SKM-1 (cell line): ENCODE measurements around the gene ARHGEF37.
A peak's percentile ranks its signal among the peaks of the same experiment; 100 is the strongest.
"Not testable (repeated sequence)": the region's sequence is repeated elsewhere in the genome, so short reads cannot be mapped to it uniquely, and the experiment has no call there.

Experiments used
- DNase-seq: peaks from one replicate; lab custom pipeline; 2025; ENCODE audit not compliant: unreplicated experiment; lab: John Stamatoyannopoulos, UW

Gene ARHGEF37

GRCh38 chr5:149669273-149669672, 88.0 kb downstream of the ARHGEF37 start:
- DNase-seq, result not testable (repeated sequence)

DNA sequence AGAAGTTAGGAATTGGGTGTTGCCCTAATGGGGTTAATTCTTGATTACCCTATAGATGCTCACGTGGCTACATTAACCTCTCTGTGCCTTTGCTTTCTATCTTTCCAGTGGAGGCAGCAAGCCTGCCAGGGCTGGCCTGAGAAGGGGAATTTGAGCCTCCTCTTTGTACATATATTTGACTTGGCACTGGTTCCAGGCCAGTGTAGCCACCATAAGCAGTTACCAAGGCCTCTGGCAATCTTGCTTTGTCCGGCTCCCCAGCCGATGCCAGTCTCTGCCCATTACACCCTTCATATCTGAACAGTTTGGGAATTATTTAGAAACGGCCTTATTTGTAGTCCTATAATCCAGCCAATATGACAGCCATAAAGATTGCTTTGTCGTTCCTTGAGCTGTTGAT, 90.2 kb downstream of the ARHGEF37 start:
- DNase-seq, result no peak

- DNase-seq, result no peak
Observed at GRCh38 chr5:149672701-149673476, 91.6 kb downstream of the ARHGEF37 start.

DNA sequence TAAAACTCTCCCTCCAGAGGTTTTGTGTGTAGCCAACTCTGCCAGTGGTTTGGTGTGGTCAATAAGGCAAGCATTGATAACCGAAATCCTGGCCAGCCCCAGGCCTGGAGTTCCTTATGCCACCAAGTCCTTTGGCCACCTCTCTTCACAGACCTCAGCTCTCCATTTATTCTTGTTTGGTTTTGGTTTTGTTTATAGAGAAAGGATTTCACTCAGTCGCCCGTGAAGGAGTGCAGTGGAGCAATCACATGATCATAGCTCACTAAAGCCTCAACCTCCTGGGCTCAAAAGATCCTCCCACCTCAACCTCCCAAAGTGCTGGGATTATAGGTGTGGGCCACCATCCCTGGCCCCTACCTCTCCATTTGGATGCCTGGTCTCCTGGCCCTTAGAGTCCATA, 93.4 kb downstream of the ARHGEF37 start:
- no peak for DNase-seq

DNA sequence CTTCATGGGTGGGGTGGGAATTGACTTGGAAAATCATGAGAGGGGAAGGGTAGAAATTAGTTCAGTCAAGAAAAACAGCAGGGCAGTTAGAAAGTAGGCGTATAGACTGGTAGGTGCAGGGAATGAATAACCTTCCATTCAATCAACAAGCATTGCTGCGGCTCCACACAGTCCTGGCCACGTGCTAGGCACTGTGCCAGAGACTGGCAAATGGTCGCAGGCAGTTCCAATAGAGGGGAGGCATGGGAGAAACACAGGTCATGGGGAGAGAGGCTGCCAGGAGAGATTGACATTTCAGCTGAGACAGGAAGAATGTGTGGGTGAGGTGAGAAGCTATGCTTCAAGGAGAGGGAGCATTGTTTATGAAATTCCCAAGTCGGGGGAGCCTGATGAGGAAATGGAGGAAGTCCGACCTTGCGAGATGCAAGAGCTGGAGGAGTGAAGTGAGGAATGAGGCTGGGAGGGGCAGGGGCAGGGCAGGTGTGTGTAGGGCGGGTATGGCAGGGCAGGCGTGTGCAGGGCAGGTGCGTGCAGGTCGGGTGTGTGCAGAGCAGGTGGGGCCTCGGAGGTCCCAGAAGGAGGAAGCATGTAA, 94.4 kb downstream of the ARHGEF37 start:
- no peak for DNase-seq

DNA sequence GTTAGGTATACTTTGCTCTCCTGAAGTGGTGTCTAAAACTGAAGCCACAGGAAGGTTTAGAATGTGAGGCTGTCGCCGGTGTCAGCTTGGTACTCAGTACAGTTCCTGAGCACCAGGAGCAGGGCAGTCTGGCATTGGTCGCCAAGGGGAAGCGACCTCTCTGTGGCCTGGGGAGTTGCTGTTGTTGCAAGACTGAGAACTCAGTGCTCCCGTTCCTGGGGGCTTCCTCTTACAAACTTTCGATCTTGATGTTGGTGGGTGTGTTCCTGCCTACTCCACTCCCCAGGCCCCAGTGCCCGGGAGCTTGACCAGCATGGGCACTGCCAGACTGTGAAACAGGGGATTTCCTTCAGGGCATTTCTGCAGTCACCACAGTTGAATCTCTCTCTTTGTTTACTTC, 96.4 kb downstream of the ARHGEF37 start:
- DNase-seq, result peak; percentile 77

DNA sequence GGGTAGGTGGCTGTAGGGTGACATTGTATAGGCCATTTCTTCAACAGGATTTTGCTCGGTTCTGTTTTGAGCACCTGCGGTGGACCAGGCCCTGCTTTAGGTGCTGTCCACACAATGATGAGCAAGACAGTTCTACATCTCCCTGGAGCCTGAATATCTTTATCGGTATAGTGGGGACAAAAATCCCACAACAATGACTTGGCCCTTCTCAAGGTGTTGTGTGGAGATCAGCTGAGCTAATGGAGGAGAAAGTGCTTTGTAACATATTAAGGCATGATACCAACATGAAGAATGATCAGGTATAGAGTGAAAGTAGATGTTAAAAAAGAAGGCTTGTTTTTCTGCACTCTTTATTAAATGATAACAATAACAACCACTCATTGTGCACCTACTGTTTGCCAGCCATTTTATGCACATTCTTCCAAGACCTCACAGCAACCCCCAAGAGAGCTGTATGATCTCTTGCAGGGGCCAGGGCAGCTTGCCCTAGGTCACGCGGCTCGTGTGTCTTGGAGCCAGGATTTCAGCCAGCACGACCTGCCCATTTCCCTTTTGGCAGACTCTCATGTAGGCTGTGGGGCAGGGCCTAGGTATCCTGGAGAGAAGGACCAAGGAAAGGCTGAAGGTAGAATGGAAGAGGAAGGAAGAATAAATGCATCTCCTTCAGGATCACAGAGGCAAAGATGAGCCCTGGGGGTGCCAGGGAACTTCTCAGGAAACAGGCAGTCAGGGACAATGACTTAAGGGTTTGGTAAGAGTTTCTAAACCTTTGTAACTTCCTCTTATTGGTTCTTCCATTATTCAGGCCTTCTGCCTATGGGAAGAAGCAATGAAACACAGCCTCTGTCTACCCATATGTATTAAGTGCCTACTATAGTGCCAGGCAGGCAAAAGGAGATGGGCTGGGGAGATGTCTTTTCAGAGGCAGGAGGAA, 98.8 kb downstream of the ARHGEF37 start:
- DNase-seq, result peak; percentile 96

- peak; percentile 96 for DNase-seq
Observed at GRCh38 chr5:149680810-149681221, 99.5 kb downstream of the ARHGEF37 start.

DNA sequence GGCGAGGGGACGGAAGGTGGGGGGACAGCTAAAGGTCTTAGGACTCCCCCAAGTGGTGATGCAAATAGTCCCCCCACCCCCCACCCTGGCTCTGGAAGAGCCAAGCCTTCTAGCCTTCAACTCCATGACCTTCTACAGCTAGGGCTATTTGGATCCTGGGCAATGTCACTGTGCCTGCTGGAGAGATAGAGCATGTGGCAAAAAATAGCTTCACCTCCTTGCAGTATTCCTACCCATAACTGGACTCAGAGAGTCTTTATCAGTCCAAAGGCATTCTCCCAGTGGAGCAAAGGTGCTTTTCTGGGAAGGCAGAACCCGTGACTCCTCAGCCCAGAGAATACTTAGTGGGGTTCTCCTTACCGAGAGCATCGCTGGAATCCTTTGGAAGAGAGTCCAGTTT, 100.0 kb downstream of the ARHGEF37 start:
- DNase-seq, result no peak

- DNase-seq, result no peak
Observed at GRCh38 chr5:149681922-149682321, 100.6 kb downstream of the ARHGEF37 start.

- peak; percentile 27 for DNase-seq
Observed at GRCh38 chr5:149682532-149683075, 101.3 kb downstream of the ARHGEF37 start.

DNA sequence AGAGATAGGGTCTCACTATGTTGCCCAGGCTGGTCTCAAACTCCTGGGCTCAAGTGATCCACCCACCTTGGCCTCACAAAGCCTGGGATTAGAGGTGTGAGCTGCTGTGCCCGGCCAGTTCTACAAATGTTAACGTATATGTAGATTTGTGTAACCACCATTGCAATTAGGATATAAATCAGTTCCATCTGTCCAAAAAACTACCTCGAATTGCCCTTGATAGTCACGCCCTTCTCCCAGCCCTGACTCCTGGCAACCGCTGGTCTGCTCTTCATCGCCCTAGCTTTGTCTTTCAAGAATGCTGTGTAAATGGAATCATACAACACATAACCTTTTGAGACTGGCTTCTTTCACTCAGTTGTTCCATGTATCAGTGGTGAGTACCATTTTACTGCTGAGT, 102.7 kb downstream of the ARHGEF37 start:
- DNase-seq, result no peak

GRCh38 chr5:149684371-149684770, 103.1 kb downstream of the ARHGEF37 start:
- no peak for DNase-seq
